ENCODE measurements around the gene PCBP3. TPM values are rescaled to one million over a fixed set of nuclear protein-coding genes. Genes with fewer than 3 reads are reported as not detected.
A peak's percentile ranks its signal among the peaks of the same experiment; 100 is the strongest.

The PCBP3 gene
- total RNA-seq, 1 donor from 2014 or later, result 11.8 TPM

DNA sequence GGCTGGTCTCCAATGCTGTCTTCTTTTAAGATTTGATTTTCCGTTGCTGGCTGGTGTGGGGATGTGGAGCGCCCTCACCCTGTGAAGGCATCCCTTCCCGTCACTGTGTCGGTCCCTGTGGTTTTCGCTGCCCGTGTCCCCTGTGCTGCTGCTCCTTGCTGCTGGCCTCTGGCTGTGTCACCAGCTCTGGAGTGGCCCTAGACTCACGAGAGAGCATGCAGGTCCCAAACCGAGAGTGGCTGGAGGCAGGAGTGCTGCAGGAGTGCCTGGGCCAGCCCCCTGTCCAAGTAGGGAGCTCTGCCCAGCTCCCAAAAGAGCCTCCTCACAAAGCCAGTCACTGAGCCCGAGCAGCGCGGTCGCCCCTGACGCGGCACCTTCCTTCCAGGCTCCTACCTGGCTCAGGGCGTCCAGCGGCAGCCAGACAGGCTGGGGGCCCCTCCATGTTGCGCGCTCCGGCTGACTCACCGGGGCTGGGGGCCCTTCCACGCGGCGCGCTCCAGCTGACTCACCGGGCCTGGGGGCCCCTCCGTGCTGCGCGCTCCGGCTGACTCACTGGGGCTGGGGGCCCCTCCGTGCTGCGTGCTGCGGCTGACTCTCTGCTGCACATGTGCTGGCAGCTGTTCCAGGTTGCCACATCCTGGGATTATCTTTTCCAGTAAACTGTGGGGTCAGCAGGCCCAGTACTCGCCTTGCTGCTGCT lies 231.3 kb downstream of the PCBP3 start:
- no peaks in the 10 kb centered on the region for H3K27me3 Mint-ChIP-seq (ENCODE audit: low read depth)
- no peaks in the 10 kb centered on the region for H3K36me3 Mint-ChIP-seq (ENCODE audit: low read depth)
- TF ChIP-seq, protein P1, sequence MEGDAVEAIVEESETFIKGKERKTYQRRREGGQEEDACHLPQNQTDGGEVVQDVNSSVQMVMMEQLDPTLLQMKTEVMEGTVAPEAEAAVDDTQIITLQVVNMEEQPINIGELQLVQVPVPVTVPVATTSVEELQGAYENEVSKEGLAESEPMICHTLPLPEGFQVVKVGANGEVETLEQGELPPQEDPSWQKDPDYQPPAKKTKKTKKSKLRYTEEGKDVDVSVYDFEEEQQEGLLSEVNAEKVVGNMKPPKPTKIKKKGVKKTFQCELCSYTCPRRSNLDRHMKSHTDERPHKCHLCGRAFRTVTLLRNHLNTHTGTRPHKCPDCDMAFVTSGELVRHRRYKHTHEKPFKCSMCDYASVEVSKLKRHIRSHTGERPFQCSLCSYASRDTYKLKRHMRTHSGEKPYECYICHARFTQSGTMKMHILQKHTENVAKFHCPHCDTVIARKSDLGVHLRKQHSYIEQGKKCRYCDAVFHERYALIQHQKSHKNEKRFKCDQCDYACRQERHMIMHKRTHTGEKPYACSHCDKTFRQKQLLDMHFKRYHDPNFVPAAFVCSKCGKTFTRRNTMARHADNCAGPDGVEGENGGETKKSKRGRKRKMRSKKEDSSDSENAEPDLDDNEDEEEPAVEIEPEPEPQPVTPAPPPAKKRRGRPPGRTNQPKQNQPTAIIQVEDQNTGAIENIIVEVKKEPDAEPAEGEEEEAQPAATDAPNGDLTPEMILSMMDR (IDR thresholded peaks at IDR 0.05), result no peak
- no peaks in the 10 kb centered on the region for H3K9me3 Mint-ChIP-seq (ENCODE audit: low read depth)
- peaks cover 50% of the 10 kb centered on the region for H3K4me1 Mint-ChIP-seq (ENCODE audit: low read depth)
- peak overlapping the region; percentile 62 for H3K4me3 Mint-ChIP-seq (ENCODE audit: unreplicated experiment)
- H3K27ac Mint-ChIP-seq (ENCODE audit: unreplicated experiment), result peak overlapping the region; percentile 94
- DNase-seq (ENCODE audit: low spot score), result peak; percentile 93

DNA sequence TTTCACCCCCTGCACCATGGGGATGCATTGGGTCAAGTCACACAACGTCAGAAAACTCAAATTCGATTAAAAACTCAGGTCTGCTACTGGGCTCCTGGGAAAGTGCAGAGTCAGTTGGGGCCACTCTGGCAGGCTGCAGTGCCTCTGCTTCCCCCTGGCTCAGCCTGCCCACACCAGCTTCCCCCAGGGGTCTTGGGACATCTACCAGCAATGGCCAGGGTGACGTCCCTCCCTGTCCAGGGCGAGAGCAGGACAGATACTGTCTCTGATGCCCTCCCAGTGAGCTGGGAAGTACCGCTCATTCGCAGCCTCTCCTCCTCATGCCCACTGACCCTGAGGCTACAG lies 231.9 kb downstream of the PCBP3 start:
- TF ChIP-seq, protein P1 (IDR thresholded peaks at IDR 0.05), result no peak
- Mint-ChIP-seq H3K4me1 (ENCODE audit: low read depth) (peaks cover 47% of the 10 kb centered on the region), H3K9me3 (ENCODE audit: low read depth) (no peaks in the 10 kb centered on the region), H3K27ac (ENCODE audit: unreplicated experiment) (peak overlapping the region; percentile 87), H3K4me3 (ENCODE audit: unreplicated experiment) (peak overlapping the region; percentile 22), H3K27me3 (ENCODE audit: low read depth) (no peaks in the 10 kb centered on the region), H3K36me3 (ENCODE audit: low read depth) (no peaks in the 10 kb centered on the region)
- peak; percentile 60 for DNase-seq (ENCODE audit: low spot score)

DNA sequence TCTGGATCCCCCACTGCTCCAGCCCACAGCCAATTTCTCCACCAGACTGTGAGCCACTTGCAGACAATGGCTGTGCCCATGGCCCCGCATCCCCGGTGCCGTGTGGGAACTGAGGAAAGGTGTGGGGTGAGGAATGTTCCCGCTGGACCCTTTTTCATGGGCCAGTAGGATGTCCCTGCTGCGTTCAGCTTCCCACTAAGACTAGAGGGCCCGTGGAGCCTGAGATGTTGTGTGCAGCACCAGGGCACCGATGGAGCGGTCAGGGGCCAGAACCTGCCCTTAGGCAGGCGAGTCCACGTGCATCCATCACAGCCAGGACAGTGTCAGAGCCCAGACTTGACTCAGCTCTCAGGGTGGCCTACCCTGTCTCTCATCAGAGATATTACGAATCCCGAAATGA lies 232.4 kb downstream of the PCBP3 start:
- H3K27me3 Mint-ChIP-seq (ENCODE audit: low read depth), result peaks cover 2% of the 10 kb centered on the region
- peaks cover 46% of the 10 kb centered on the region for H3K4me1 Mint-ChIP-seq (ENCODE audit: low read depth)
- H3K27ac Mint-ChIP-seq (ENCODE audit: unreplicated experiment), result peak overlapping the region; percentile 5
- H3K4me3 Mint-ChIP-seq (ENCODE audit: unreplicated experiment), result no peak overlapping the region
- H3K36me3 Mint-ChIP-seq (ENCODE audit: low read depth), result no peaks in the 10 kb centered on the region
- H3K9me3 Mint-ChIP-seq (ENCODE audit: low read depth), result no peaks in the 10 kb centered on the region
- peak; percentile 65 for DNase-seq (ENCODE audit: low spot score)
- TF ChIP-seq, protein P1 (IDR thresholded peaks at IDR 0.05), result no peak

DNA sequence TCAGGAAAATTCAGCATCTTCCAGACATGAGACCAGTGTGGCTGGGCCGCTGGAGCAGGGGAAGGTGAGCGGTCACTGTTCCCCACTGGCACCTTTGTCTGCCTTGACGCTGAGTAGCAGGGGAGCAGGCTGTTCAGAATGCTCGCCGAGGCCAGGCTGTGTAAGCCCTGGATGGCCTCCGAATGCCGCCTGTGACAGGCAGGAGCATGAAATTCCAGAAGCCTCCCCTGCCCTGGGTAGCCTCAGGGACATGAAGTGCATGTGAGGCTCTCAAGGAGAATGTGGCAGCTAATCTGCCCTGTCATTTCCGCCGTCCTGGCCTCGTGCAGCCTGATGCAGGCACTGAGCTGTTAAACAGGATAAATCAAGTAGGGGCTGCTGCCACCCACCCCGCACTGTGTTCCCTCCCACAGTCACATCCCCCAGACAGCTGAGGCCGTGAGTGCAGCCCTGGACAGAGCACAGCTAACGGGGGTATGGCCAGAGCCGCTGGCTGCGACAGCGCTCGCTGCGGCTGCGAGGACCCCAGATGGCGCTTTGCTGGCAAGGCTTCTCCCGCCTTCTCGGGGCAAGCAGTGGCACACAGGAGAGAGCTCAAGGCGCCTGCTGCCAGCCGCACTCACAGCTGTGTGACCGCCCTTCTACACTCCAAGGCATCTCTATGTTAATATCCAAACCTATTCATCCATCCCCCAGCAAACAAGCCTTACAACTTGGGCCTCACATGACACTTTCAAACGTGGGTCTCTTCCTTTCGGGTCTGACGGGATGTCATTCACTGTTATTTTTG lies 233.1 kb downstream of the PCBP3 start:
- Mint-ChIP-seq H3K4me1 (ENCODE audit: low read depth) (peaks cover 46% of the 10 kb centered on the region), H3K27ac (ENCODE audit: unreplicated experiment) (peak overlapping the region; percentile 27), H3K9me3 (ENCODE audit: low read depth) (no peaks in the 10 kb centered on the region), H3K36me3 (ENCODE audit: low read depth) (no peaks in the 10 kb centered on the region), H3K27me3 (ENCODE audit: low read depth) (peaks cover 2% of the 10 kb centered on the region), H3K4me3 (ENCODE audit: unreplicated experiment) (no peak overlapping the region)
- TF ChIP-seq, protein P1 (IDR thresholded peaks at IDR 0.05), result no peak
- DNase-seq (ENCODE audit: low spot score), result peak; percentile 77

DNA sequence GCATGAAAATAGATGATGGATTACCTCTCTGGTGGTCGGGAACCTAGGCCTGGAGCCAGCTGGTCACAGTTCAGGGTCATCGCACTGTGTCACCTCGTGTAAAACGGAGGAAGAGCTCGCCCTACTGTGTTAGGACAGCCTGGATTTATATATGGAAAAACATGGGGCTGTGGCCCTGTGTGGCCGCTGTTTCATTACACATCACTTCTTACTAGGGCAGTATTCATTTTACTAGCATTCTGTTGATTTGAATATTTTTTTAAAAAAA lies 233.6 kb downstream of the PCBP3 start:
- Mint-ChIP-seq H3K36me3 (ENCODE audit: low read depth) (no peaks in the 10 kb centered on the region), H3K4me1 (ENCODE audit: low read depth) (peaks cover 46% of the 10 kb centered on the region), H3K4me3 (ENCODE audit: unreplicated experiment) (no peak overlapping the region), H3K27me3 (ENCODE audit: low read depth) (peaks cover 2% of the 10 kb centered on the region), H3K9me3 (ENCODE audit: low read depth) (no peaks in the 10 kb centered on the region), H3K27ac (ENCODE audit: unreplicated experiment) (peak overlapping the region; percentile 27)
- DNase-seq (ENCODE audit: low spot score), result no peak
- TF ChIP-seq, protein P1 (IDR thresholded peaks at IDR 0.05), result no peak

All from chondrocyte (in vitro differentiated cells).